Measurements from ENCODE around the gene TYK2. TPM values are rescaled to one million over a fixed set of nuclear protein-coding genes. Genes with fewer than 3 reads are reported as not detected.

TYK2 gene
- total RNA-seq, 4 donors from 2014 or later: 80.4 to 200 (median 124) TPM

GRCh38 chr19:10395003-10395402 lies 14.6 kb upstream of the TYK2 start:
- no peak for DNase-seq (ENCODE audit: low spot score in 2 of 2)
- Histone ChIP-seq H3K9me3 (no peaks in the 10 kb centered on the region), H3K36me3 (peaks cover 56% of the 10 kb centered on the region), H3K4me1 (no peaks in the 10 kb centered on the region), H3K27ac (no peak overlapping the region), H3K4me3 (no peak overlapping the region), H3K27me3 (no peaks in the 10 kb centered on the region)
- TF ChIP-seq CTCF (IDR thresholded peaks at IDR 0.05): no peak
- TF ChIP-seq POLR2AphosphoS5 (IDR thresholded peaks at IDR 0.05): no peak
- TF ChIP-seq EP300 (IDR thresholded peaks at IDR 0.05): no peak
- no peak for TF ChIP-seq POLR2A (IDR thresholded peaks at IDR 0.05)
- WGBS: 95% methylated on average over 10 of the region's 12 CpGs

- no peak for TF ChIP-seq POLR2AphosphoS5 (IDR thresholded peaks at IDR 0.05)
- no peak for TF ChIP-seq CTCF (IDR thresholded peaks at IDR 0.05)
- no peak overlapping the region for H3K27ac ChIP-seq
- H3K36me3 ChIP-seq: peaks cover 56% of the 10 kb centered on the region
- H3K4me1 ChIP-seq: peaks cover 9% of the 10 kb centered on the region
- no peak for DNase-seq (ENCODE audit: low spot score in 2 of 2)
- H3K4me3 ChIP-seq: no peak overlapping the region
- WGBS: 94% methylated on average over 21 of the region's 24 CpGs
- no peaks in the 10 kb centered on the region for H3K9me3 ChIP-seq
- H3K27me3 ChIP-seq: no peaks in the 10 kb centered on the region
Measured at GRCh38 chr19:10393137-10393536, 12.8 kb upstream of the TYK2 start.

- 90% methylated on average over 6 of the region's 6 CpGs for WGBS
- Histone ChIP-seq H3K4me1 (peaks cover 9% of the 10 kb centered on the region), H3K27me3 (no peaks in the 10 kb centered on the region), H3K36me3 (peaks cover 56% of the 10 kb centered on the region), H3K27ac (no peak overlapping the region), H3K9me3 (no peaks in the 10 kb centered on the region), H3K4me3 (no peak overlapping the region)
- TF ChIP-seq EP300 (IDR thresholded peaks at IDR 0.05): no peak
- no peak for TF ChIP-seq CTCF (IDR thresholded peaks at IDR 0.05)
- no peak for TF ChIP-seq POLR2A (IDR thresholded peaks at IDR 0.05)
- no peak for TF ChIP-seq POLR2AphosphoS5 (IDR thresholded peaks at IDR 0.05)
- no peak for DNase-seq (ENCODE audit: low spot score in 2 of 2)
Measured at GRCh38 chr19:10392120-10392519, 11.7 kb upstream of the TYK2 start.

- Histone ChIP-seq H3K36me3 (peaks cover 51% of the 10 kb centered on the region), H3K4me3 (no peak overlapping the region), H3K4me1 (peaks cover 9% of the 10 kb centered on the region), H3K27me3 (no peaks in the 10 kb centered on the region), H3K9me3 (no peaks in the 10 kb centered on the region), H3K27ac (no peak overlapping the region)
- DNase-seq (ENCODE audit: low spot score in 2 of 2): peak; percentile 78 to 85
- 50% methylated on average over 9 of the region's 9 CpGs for WGBS
- no peak for TF ChIP-seq POLR2A (IDR thresholded peaks at IDR 0.05)
- TF ChIP-seq POLR2AphosphoS5 (IDR thresholded peaks at IDR 0.05): no peak
- TF ChIP-seq EP300 (IDR thresholded peaks at IDR 0.05): no peak
- TF ChIP-seq CTCF (IDR thresholded peaks at IDR 0.05): peak; percentile 72 to 78
Measured at GRCh38 chr19:10390652-10391286, 10.4 kb upstream of the TYK2 start.

- 37% methylated on average over 12 of the region's 12 CpGs for WGBS
- H3K4me3 ChIP-seq: no peak overlapping the region
- H3K36me3 ChIP-seq: peaks cover 42% of the 10 kb centered on the region
- TF ChIP-seq POLR2AphosphoS5 (IDR thresholded peaks at IDR 0.05) (no peak), EP300 (IDR thresholded peaks at IDR 0.05) (no peak), CTCF (IDR thresholded peaks at IDR 0.05) (no peak), POLR2A (IDR thresholded peaks at IDR 0.05) (no peak)
- DNase-seq (ENCODE audit: low spot score in 2 of 2): no peak
- no peaks in the 10 kb centered on the region for H3K27me3 ChIP-seq
- H3K27ac ChIP-seq: no peak overlapping the region
- H3K9me3 ChIP-seq: no peaks in the 10 kb centered on the region
- H3K4me1 ChIP-seq: peaks cover 9% of the 10 kb centered on the region
Measured at GRCh38 chr19:10389863-10390262, 9.5 kb upstream of the TYK2 start.

All from suprapubic skin (tissue), 4 donors.